Fibroblast of lung (primary cell): ENCODE results near the gene TNIK. TPM values are rescaled to one million over a fixed set of nuclear protein-coding genes. Genes with fewer than 3 reads are reported as not detected.

Experiments used
- DNase-seq, 2 donors: peaks; one replicate each; pipeline versions ENCODE4 v3.0.0 to v3.0.0-alpha.2; 2010; ENCODE audit warnings: low read depth in 2 of 2
- H2AFZ ChIP-seq: 2 replicates; pipeline ENCODE4 v1.5.1; 2012; ENCODE audit warnings: low read length, control low read depth, inconsistent platforms
- H3K27ac ChIP-seq: 2 replicates; pipeline ENCODE4 v1.5.1; 2011; ENCODE audit warnings: low read length, control low read depth; ENCODE audit not compliant: insufficient read depth
- H3K27me3 ChIP-seq: 2 replicates; pipeline ENCODE4 v1.5.1; 2011; ENCODE audit warnings: mild to moderate bottlenecking, low read length; ENCODE audit not compliant: control insufficient read depth, insufficient read depth
- H3K36me3 ChIP-seq: 2 replicates; pipeline ENCODE4 v1.5.1; 2011; ENCODE audit warnings: low read length; ENCODE audit not compliant: control insufficient read depth, insufficient read depth
- H3K4me1 ChIP-seq: 2 replicates; pipeline ENCODE4 v1.5.1; 2011; ENCODE audit warnings: low read length; ENCODE audit not compliant: control insufficient read depth, insufficient read depth; ENCODE audit errors: extremely low read depth
- H3K4me2 ChIP-seq: 2 replicates; pipeline ENCODE4 v1.5.1; 2011; ENCODE audit warnings: low read length, control low read depth; ENCODE audit not compliant: insufficient read depth; ENCODE audit errors: extremely low read depth
- H3K4me3 ChIP-seq, 4 experiments: fragments of 200-600 bp in 1 of 4; sonication (generic) in 1 of 4; replicated peaks in 1 of 4; 2 replicates each; pipeline ENCODE4 v1.5.1; 2011 to 2016; ENCODE audit warnings: low read length in 4 of 4, low read depth in 3 of 4, mild to moderate bottlenecking in 3 of 4, control low read depth in 2 of 4, inconsistent platforms in 1 of 4, mixed read lengths in 1 of 4; ENCODE audit not compliant: insufficient read depth in 1 of 4; ENCODE audit errors: control extremely low read depth in 1 of 4
- H3K79me2 ChIP-seq: 2 replicates; pipeline ENCODE4 v1.5.1; 2012; ENCODE audit warnings: mild to moderate bottlenecking, low read length, inconsistent platforms; ENCODE audit not compliant: control insufficient read depth, insufficient read depth
- H3K9ac ChIP-seq: 2 replicates; pipeline ENCODE4 v1.5.1; 2011; ENCODE audit warnings: mild to moderate bottlenecking, low read length, control low read depth; ENCODE audit not compliant: insufficient read depth
- H3K9me3 ChIP-seq: 2 replicates; pipeline ENCODE4 v1.5.1; 2012; ENCODE audit warnings: low read depth, low read length; ENCODE audit not compliant: control insufficient read depth, insufficient read depth
- H4K20me1 ChIP-seq: 2 replicates; pipeline ENCODE4 v1.5.1; 2011; ENCODE audit warnings: low read length; ENCODE audit not compliant: control insufficient read depth, insufficient read depth; ENCODE audit errors: extremely low read depth
- EZH2 ChIP-seq: IDR thresholded peaks from 2 replicates; pipeline ENCODE4 v1.5.1; 2012; ENCODE audit warnings: low read length, control low read depth, mild to moderate bottlenecking; ENCODE audit errors: missing control alignments
- polyA plus RNA-seq, 2 donors: library from polyadenylated mRNA; depleted of rRNA in 1 of 2; stranded (reverse) in 1 of 2; unstranded in 1 of 2; fragments of >200 nt; gene quantifications; 2 replicates each; pipeline ENCODE4 v1.2.1, GENCODE V29; 2011 to 2012; ENCODE audit warnings: missing spikeins in 1 of 2
- total RNA-seq: library from RNA; depleted of rRNA; stranded (reverse); fragments of >200 nt; gene quantifications from 2 replicates; pipeline ENCODE4 v1.2.1, GENCODE V29; 2014
- TF ChIP-seq, protein P1 (sequence below), 2 donors: IDR thresholded peaks in 1 of 2; conservative IDR thresholded peaks in 1 of 2; 1 replicate in 1 of 2; 2 replicates in 1 of 2; pipeline ENCODE4 v1.5.1; 2011 to 2012; ENCODE audit warnings: low read length in 2 of 2, control low read depth in 1 of 2, inconsistent platforms in 1 of 2, low read depth in 1 of 2, mild to moderate bottlenecking in 1 of 2

The TNIK gene
- total and polyA plus RNA-seq, 2 donors (not counting 1 experiment from before 2014, with no cell fraction given), result 13.8 to 39.3 TPM

- no peak overlapping the region for H3K9ac ChIP-seq
- H3K9me3 ChIP-seq, result no peaks in the 10 kb centered on the region
- TF ChIP-seq, protein P1, sequence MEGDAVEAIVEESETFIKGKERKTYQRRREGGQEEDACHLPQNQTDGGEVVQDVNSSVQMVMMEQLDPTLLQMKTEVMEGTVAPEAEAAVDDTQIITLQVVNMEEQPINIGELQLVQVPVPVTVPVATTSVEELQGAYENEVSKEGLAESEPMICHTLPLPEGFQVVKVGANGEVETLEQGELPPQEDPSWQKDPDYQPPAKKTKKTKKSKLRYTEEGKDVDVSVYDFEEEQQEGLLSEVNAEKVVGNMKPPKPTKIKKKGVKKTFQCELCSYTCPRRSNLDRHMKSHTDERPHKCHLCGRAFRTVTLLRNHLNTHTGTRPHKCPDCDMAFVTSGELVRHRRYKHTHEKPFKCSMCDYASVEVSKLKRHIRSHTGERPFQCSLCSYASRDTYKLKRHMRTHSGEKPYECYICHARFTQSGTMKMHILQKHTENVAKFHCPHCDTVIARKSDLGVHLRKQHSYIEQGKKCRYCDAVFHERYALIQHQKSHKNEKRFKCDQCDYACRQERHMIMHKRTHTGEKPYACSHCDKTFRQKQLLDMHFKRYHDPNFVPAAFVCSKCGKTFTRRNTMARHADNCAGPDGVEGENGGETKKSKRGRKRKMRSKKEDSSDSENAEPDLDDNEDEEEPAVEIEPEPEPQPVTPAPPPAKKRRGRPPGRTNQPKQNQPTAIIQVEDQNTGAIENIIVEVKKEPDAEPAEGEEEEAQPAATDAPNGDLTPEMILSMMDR (conservative IDR thresholded peaks at IDR 0.05 in 1 of 2, IDR thresholded peaks at IDR 0.05 in 1 of 2; ENCODE audit: low read depth in 1 of 2, low read length in 2 of 2), result no peak
- no peak for TF ChIP-seq EZH2
- H3K79me2 ChIP-seq, result no peaks in the 10 kb centered on the region
- no peak overlapping the region for H3K4me2 ChIP-seq
- H3K27me3 ChIP-seq, result no peaks in the 10 kb centered on the region
- H3K36me3 ChIP-seq, result no peaks in the 10 kb centered on the region
- no peaks in the 10 kb centered on the region for H4K20me1 ChIP-seq
- H2AFZ ChIP-seq, result no peak overlapping the region
- no peak for DNase-seq
- peaks cover 2% of the 10 kb centered on the region for H3K4me1 ChIP-seq
- H3K4me3 ChIP-seq, result no peak overlapping the region
- H3K27ac ChIP-seq, result no peak overlapping the region
Observed at GRCh38 chr3:171342783-171343420, 117.3 kb downstream of the TNIK start.

- Histone ChIP-seq H3K9me3 (no peaks in the 10 kb centered on the region), H2AFZ (no peak overlapping the region), H3K4me1 (no peaks in the 10 kb centered on the region), H4K20me1 (no peaks in the 10 kb centered on the region), H3K79me2 (no peaks in the 10 kb centered on the region), H3K36me3 (no peaks in the 10 kb centered on the region), H3K9ac (no peak overlapping the region), H3K27me3 (no peaks in the 10 kb centered on the region), H3K4me2 (no peak overlapping the region), H3K27ac (no peak overlapping the region), H3K4me3 (no peak overlapping the region)
- no peak for DNase-seq
- no peak for TF ChIP-seq EZH2
- TF ChIP-seq, protein P1 (conservative IDR thresholded peaks at IDR 0.05 in 1 of 2, IDR thresholded peaks at IDR 0.05 in 1 of 2; ENCODE audit: low read depth in 1 of 2, low read length in 2 of 2), result no peak
Observed at GRCh38 chr3:171342200-171342599, 118.0 kb downstream of the TNIK start.

GRCh38 chr3:171340434-171340833 is 119.8 kb downstream of the TNIK start:
- Histone ChIP-seq H3K9ac (no peak overlapping the region), H3K79me2 (no peaks in the 10 kb centered on the region), H4K20me1 (no peaks in the 10 kb centered on the region), H3K27ac (no peak overlapping the region), H3K4me3 (no peak overlapping the region), H3K27me3 (no peaks in the 10 kb centered on the region), H3K4me2 (no peak overlapping the region), H3K9me3 (no peaks in the 10 kb centered on the region), H3K36me3 (no peaks in the 10 kb centered on the region), H2AFZ (no peak overlapping the region), H3K4me1 (no peaks in the 10 kb centered on the region)
- TF ChIP-seq EZH2, result no peak
- TF ChIP-seq, protein P1 (conservative IDR thresholded peaks at IDR 0.05 in 1 of 2, IDR thresholded peaks at IDR 0.05 in 1 of 2; ENCODE audit: low read depth in 1 of 2, low read length in 2 of 2), result no peak
- DNase-seq, result no peak
